Colon (tissue), 2 donors: ENCODE results near the gene CNEP1R1.

Experiments used
- FAIRE-seq: peaks from 2 replicates; lab custom pipeline; 2012; peaks lifted over from hg19 to GRCh38; lab: Jason Lieb, UNC
- donor health status: control.
- donor health status: control.

The CNEP1R1 gene

GRCh38 chr16:50065241-50065623, 40.2 kb downstream of the CNEP1R1 start:
- FAIRE-seq: no peak

- FAIRE-seq: no peak
Measured at GRCh38 chr16:50065624-50066481, 40.8 kb downstream of the CNEP1R1 start, which contains the start of gene HEATR3. TSS of gene HEATR3 (plus strand) at chr16:50065970. CDS start at chr16:50066132, 162 bp downstream.

- FAIRE-seq: no peak
Measured at GRCh38 chr16:50066482-50067289, 41.7 kb downstream of the CNEP1R1 start.

GRCh38 chr16:50067290-50067853, 42.3 kb downstream of the CNEP1R1 start:
- no peak for FAIRE-seq

GRCh38 chr16:50068550-50068949, 43.5 kb downstream of the CNEP1R1 start:
- FAIRE-seq: no peak

GRCh38 chr16:50069060-50069459, 44.0 kb downstream of the CNEP1R1 start:
- FAIRE-seq: no peak

GRCh38 chr16:50071075-50071671, 46.1 kb downstream of the CNEP1R1 start:
- FAIRE-seq: no peak

GRCh38 chr16:50072730-50073129, 47.7 kb downstream of the CNEP1R1 start:
- no peak for FAIRE-seq

- FAIRE-seq: no peak
Measured at GRCh38 chr16:50079397-50080140, 54.5 kb downstream of the CNEP1R1 start.

GRCh38 chr16:50081428-50082018, 56.5 kb downstream of the CNEP1R1 start:
- no peak for FAIRE-seq

GRCh38 chr16:50083996-50084395, 59.0 kb downstream of the CNEP1R1 start:
- FAIRE-seq: no peak

- FAIRE-seq: no peak
Measured at GRCh38 chr16:50086176-50086575, 61.2 kb downstream of the CNEP1R1 start.
